Neuronal stem cell (in vitro differentiated cells): ENCODE data around the gene GPX7. TPM values are rescaled to one million over a fixed set of nuclear protein-coding genes. Genes with fewer than 3 reads are reported as not detected.

ENCODE experiments used
- DNase-seq: peaks from one replicate; pipeline ENCODE4 v3.0.0-alpha.2; 2013; ENCODE audit warnings: low spot score
- H2AFZ ChIP-seq: one replicate; pipeline ENCODE4 v1.6.1; 2013; ENCODE audit warnings: mild to moderate bottlenecking, low read length, inconsistent platforms
- H2AK5ac ChIP-seq: 2 replicates; pipeline ENCODE4 v1.6.1; 2013; ENCODE audit warnings: low read depth, mild to moderate bottlenecking, inconsistent platforms, low read length, moderate library complexity, mixed read lengths
- H2BK120ac ChIP-seq: 2 replicates; pipeline ENCODE4 v1.6.1; 2013; ENCODE audit warnings: low read depth, mild to moderate bottlenecking, inconsistent platforms, low read length, moderate library complexity, mixed read lengths
- H2BK12ac ChIP-seq: one replicate; pipeline ENCODE4 v1.6.1; 2013; ENCODE audit warnings: low read length, inconsistent platforms
- H2BK15ac ChIP-seq: 2 replicates; pipeline ENCODE4 v1.6.1; 2013; ENCODE audit warnings: mild to moderate bottlenecking, low read length, inconsistent platforms, mixed read lengths
- H2BK5ac ChIP-seq: one replicate; pipeline ENCODE4 v1.6.1; 2013; ENCODE audit warnings: inconsistent platforms, mild to moderate bottlenecking, low read length, moderate library complexity
- H3K14ac ChIP-seq: one replicate; pipeline ENCODE4 v1.6.1; 2013; ENCODE audit warnings: low read length, inconsistent platforms
- H3K18ac ChIP-seq: 2 replicates; pipeline ENCODE4 v1.6.1; 2013; ENCODE audit warnings: low read length, inconsistent platforms
- H3K23ac ChIP-seq: 2 replicates; pipeline ENCODE4 v1.6.1; 2013; ENCODE audit warnings: low read depth, mild to moderate bottlenecking, mixed read lengths, low read length, inconsistent platforms; ENCODE audit not compliant: poor library complexity
- H3K27ac ChIP-seq: replicated peaks from 3 replicates; pipeline ENCODE4 v1.5.1; 2013; ENCODE audit warnings: low read length, inconsistent platforms
- H3K27me3 ChIP-seq, 3 experiments: 2 replicates each; pipeline ENCODE4 v1.6.1; 2013; ENCODE audit warnings: low read length in 3 of 3, mild to moderate bottlenecking in 2 of 3, inconsistent platforms in 1 of 3, low read depth in 1 of 3, mixed read lengths in 1 of 3, moderate library complexity in 1 of 3; ENCODE audit not compliant: control insufficient read depth in 3 of 3, insufficient read depth in 3 of 3
- H3K36me3 ChIP-seq, 2 donors: replicated peaks in 1 of 2; 2 replicates each; pipeline ENCODE4 v1.6.1; 2013; ENCODE audit warnings: low read length in 2 of 2; ENCODE audit not compliant: control insufficient read depth in 2 of 2, insufficient read depth in 2 of 2
- H3K4ac ChIP-seq: 2 replicates; pipeline ENCODE4 v1.6.1; 2013; ENCODE audit warnings: inconsistent platforms, mild to moderate bottlenecking, low read length, moderate library complexity
- H3K4me1 ChIP-seq, 2 donors: 1 replicate in 1 of 2; 2 replicates in 1 of 2; pipeline ENCODE4 v1.6.1; 2013; ENCODE audit warnings: low read length in 2 of 2, low read depth in 1 of 2; ENCODE audit not compliant: control insufficient read depth in 2 of 2, insufficient read depth in 1 of 2
- H3K4me2 ChIP-seq: one replicate; pipeline ENCODE4 v1.6.1; 2013; ENCODE audit warnings: mild to moderate bottlenecking, low read length, inconsistent platforms; ENCODE audit not compliant: insufficient read depth, poor library complexity, severe bottlenecking
- H3K4me3 ChIP-seq, 2 donors: 2 replicates each; pipeline ENCODE4 v1.5.1; 2013; ENCODE audit warnings: low read length in 2 of 2, mild to moderate bottlenecking in 2 of 2, inconsistent platforms in 1 of 2, moderate library complexity in 1 of 2
- H3K79me1 ChIP-seq: one replicate; pipeline ENCODE4 v1.6.1; 2013; ENCODE audit warnings: low read depth, mild to moderate bottlenecking, inconsistent platforms, low read length, moderate library complexity
- H3K9ac ChIP-seq: one replicate; pipeline ENCODE4 v1.6.1; 2013; ENCODE audit warnings: mild to moderate bottlenecking, low read depth, low read length, inconsistent platforms; ENCODE audit not compliant: poor library complexity
- H3K9me3 ChIP-seq, 2 donors: replicated peaks in 1 of 2; 2 replicates each; pipeline versions ENCODE3 to v1.6.1; 2013; ENCODE audit warnings: low read length in 2 of 2, mild to moderate bottlenecking in 2 of 2, inconsistent platforms in 1 of 2, low read depth in 1 of 2, mixed read lengths in 1 of 2, moderate library complexity in 1 of 2; ENCODE audit not compliant: control insufficient read depth in 2 of 2, insufficient read depth in 1 of 2
- H4K8ac ChIP-seq: one replicate; pipeline ENCODE4 v1.6.1; 2013; ENCODE audit warnings: low read depth, mild to moderate bottlenecking, inconsistent platforms, low read length, moderate library complexity
- H4K91ac ChIP-seq: one replicate; pipeline ENCODE4 v1.6.1; 2013; ENCODE audit warnings: low read length, low read depth, mild to moderate bottlenecking, inconsistent platforms; ENCODE audit not compliant: poor library complexity
- WGBS, 2 donors: extraction: QIAGEN DNeasy Blood & Tissue Kit; methylation state at CpG; one replicate each; pipeline ENCODE4 v1.1.7; 2013; ENCODE audit warnings: missing lambda C conversion rate in 2 of 2, mixed read lengths in 1 of 2; ENCODE audit not compliant: insufficient read length in 2 of 2, insufficient replicate concordance in 1 of 2; ENCODE audit errors: extremely low coverage in 2 of 2; 5-methylcytosine and 5-hydroxymethylcytosine counted together
- polyA plus RNA-seq, 2 experiments: library from polyadenylated mRNA; stranded (reverse); fragments of 200-250 nt; gene quantifications; one replicate each; pipeline ENCODE4 v1.2.3, GENCODE V29; 2013

GPX7 gene
- 40.1 TPM for polyA plus RNA-seq (2013, experiment 1 of 2)
- polyA plus RNA-seq (2013, experiment 2 of 2): 39.9 TPM

DNA sequence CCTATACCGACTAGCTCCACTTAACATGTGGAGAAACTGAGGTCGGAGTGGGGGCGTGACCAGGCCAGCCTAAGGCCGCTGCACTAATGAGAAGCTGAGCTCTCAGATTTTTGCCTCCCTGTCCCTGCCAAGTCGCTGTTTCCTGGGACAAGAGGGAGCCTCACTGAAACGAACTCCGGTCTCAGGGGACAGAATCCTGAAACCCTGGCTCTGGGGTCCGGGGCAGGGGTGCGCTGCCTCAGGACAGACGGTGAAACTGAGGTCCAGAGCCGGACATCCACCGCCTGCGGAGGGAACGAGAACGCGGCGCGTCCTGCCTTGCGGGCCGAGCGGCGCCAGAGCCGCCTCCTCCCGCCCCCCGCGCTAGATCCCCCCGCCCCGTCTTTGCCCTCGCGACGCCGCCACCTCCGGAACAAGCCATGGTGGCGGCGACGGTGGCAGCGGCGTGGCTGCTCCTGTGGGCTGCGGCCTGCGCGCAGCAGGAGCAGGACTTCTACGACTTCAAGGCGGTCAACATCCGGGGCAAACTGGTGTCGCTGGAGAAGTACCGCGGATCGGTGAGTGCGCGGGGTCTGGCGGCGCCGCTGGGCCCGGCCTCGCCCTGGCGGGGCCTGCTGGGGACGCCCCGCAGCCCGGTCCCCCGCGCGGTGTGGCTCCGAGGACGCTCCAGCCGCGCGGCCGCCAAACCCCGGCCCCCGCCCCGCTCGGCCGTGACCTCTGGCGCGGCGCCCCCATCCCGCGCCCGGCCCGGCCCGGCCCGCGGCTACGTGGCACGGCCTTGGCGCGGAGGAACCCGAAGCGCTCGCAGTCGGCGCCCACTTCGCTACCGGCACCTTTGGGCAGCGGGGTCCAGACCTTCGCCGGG lies at the start of gene GPX7:
GPX7 (plus strand) TSS at position 381 of the 865 bp plus-strand sequence; CDS start at position 420, 39 bp downstream.
- Histone ChIP-seq H2BK12ac (no peak within 1 kb of the TSS), H3K4me1 (peaks cover 0 to 10% of the 10 kb centered on the region in 2 donors), H3K23ac (peak within 1 kb of the TSS; percentile 56), H3K9ac (peak within 1 kb of the TSS; percentile 89), H4K91ac (no peak within 1 kb of the TSS), H3K27ac (no peak within 1 kb of the TSS), H3K36me3 (peaks cover 0 to 2% of the 10 kb centered on the region in 2 donors), H2BK120ac (no peak within 1 kb of the TSS), H3K4me2 (peak within 1 kb of the TSS; percentile 73), H3K14ac (peak within 1 kb of the TSS; percentile 26), H2AFZ (no peak within 1 kb of the TSS), H3K4me3 (peak within 1 kb of the TSS in 1 of 2 donors; percentile 80), H3K27me3 (peaks cover 0 to 6% (median 0%) of the 10 kb centered on the region in 3 experiments), H3K9me3 (no peaks in the 10 kb centered on the region), H3K18ac (peak within 1 kb of the TSS; percentile 98), H2BK5ac (no peak within 1 kb of the TSS), H3K4ac (no peak within 1 kb of the TSS), H4K8ac (no peak within 1 kb of the TSS), H2AK5ac (peak within 1 kb of the TSS; percentile 41), H2BK15ac (peak within 1 kb of the TSS; percentile 33), H3K79me1 (no peaks in the 10 kb centered on the region)
- no peak for DNase-seq
- no CpG with 5 or more reads among the region's 97 CpGs for WGBS, 2 donors

DNA sequence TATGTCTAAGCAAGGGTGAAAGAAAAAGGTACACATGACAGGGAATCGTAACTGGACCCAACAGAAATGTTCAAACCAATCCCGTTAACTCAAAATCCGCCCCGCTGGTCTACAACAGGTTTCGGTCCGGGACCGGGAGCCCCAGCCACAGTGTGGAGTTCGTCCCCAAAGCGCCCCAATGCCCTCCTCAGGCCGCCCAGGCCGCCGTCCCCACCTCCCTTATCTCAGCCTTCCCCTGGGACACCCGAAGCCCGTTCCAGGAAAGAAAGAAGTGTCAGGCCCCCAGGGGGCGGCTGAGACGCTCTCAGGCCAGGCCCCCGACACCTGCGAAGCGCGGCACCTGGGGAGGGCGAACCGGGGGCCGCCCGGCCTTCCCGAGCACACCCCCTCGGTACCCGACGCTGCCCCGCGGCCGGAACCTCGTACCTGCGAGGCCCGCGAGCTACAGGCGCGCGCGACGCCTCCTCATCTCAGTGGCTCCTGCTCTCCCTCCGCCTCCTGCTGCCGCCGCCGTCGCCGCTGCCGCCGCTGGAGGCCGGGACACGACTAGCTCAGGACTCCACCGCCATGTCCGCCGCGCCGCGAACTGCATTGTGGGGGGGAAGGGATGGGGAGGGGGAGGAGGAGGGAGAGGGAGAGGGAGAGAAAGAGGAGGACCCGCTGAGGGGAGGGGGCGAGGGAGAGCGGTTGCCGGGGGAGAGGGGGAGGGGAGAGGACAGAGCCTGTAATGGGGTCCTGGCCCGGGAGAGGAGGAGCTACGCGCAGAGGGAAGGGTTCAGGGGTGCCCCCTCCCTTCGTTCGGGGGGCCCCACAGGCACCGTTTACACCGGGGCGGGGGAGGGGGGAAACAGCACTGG lies 49.4 kb upstream of the GPX7 start, which contains the start of gene TUT4:
TUT4 (minus strand) TSS at position 588 of the 857 bp plus-strand sequence. CDS start 26,812 bp downstream, outside the sequence.
- H4K91ac ChIP-seq: no peak within 1 kb of the TSS
- H2BK12ac ChIP-seq: no peak within 1 kb of the TSS
- H2BK5ac ChIP-seq: peak within 1 kb of the TSS; percentile 99
- H3K27me3 ChIP-seq: no peaks in the 10 kb centered on the region
- peak within 1 kb of the TSS; percentile 95 for H3K23ac ChIP-seq
- peak within 1 kb of the TSS; percentile 90 for H2AFZ ChIP-seq
- H3K36me3 ChIP-seq: no peaks in the 10 kb centered on the region
- H3K4me3 ChIP-seq: peak within 1 kb of the TSS; percentile 74 to 97
- H3K9me3 ChIP-seq: no peaks in the 10 kb centered on the region
- no CpG with 5 or more reads among the region's 68 CpGs for WGBS, 2 donors
- peak within 1 kb of the TSS; percentile 43 for H3K4ac ChIP-seq
- peaks cover 8 to 17% of the 10 kb centered on the region in 2 donors for H3K4me1 ChIP-seq
- DNase-seq: peak; percentile 95
- peaks cover 2% of the 10 kb centered on the region for H3K79me1 ChIP-seq
- H2BK120ac ChIP-seq: peak within 1 kb of the TSS; percentile 32
- peak within 1 kb of the TSS; percentile 78 for H3K14ac ChIP-seq
- no peak within 1 kb of the TSS for H4K8ac ChIP-seq
- peak within 1 kb of the TSS; percentile 95 for H3K27ac ChIP-seq
- H3K9ac ChIP-seq: peak within 1 kb of the TSS; percentile 100
- peak within 1 kb of the TSS; percentile 99 for H3K18ac ChIP-seq
- H3K4me2 ChIP-seq: peak within 1 kb of the TSS; percentile 60
- peak within 1 kb of the TSS; percentile 88 for H2AK5ac ChIP-seq
- peak within 1 kb of the TSS; percentile 80 for H2BK15ac ChIP-seq

DNA sequence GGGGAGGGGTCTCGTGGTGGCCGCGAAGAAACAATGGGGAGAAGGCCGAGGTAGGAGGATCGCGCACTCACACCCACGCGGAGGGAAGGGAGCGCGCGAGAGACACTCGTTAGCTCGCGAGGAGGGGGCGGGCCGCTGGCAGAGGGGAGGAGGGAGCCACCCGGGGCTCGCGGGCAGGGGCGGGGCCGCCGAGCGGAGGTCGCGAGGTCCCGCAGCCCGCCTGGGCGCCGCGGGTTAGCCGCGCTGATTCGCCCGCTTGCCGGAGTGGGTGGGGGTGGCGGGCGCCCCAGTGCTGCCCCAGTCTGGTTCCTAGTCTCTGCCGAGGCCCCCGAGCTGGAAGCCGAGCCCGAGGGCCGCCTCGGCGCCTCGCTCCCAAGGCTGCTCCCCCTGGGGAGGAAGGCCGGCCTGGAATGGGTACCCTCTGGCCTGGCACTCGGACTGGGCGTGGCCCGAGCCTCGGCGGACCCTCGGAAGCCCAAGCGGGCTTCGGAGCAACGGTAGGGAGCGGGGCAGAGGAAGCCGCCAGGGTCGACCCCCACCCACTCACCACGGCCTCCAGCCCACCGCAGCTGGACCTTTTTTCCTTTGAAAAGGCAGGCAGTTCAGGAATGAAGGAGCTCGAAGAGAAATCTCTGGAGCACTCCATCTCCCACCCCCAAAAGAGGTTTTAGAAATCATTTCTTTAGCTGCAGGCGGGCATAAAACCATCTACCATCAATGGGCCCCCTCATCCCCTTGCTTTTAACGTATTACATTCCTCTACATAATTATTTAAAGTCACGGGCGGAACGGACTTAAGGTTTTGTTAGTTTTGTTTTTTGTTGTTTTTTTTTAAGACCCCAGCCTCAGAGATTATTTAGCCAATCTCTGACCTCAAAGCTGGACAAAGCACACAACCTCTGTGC lies 48.6 kb upstream of the GPX7 start:
- H3K14ac ChIP-seq: peak overlapping the region; percentile 43
- H3K4ac ChIP-seq: no peak overlapping the region
- no peak overlapping the region for H4K8ac ChIP-seq
- no peaks in the 10 kb centered on the region for H3K9me3 ChIP-seq
- H2AK5ac ChIP-seq: peak overlapping the region; percentile 88
- H3K9ac ChIP-seq: peak overlapping the region; percentile 91
- peak overlapping the region; percentile 95 for H3K23ac ChIP-seq
- H3K4me3 ChIP-seq: peak overlapping the region; percentile 74 to 91
- DNase-seq: peak; percentile 89
- H3K27me3 ChIP-seq: no peaks in the 10 kb centered on the region
- H3K18ac ChIP-seq: peak overlapping the region; percentile 98
- peak overlapping the region; percentile 99 for H2BK5ac ChIP-seq
- H2BK15ac ChIP-seq: peak overlapping the region; percentile 80
- H3K4me1 ChIP-seq: peaks cover 8 to 17% of the 10 kb centered on the region in 2 donors
- peak overlapping the region; percentile 60 for H3K4me2 ChIP-seq
- H3K36me3 ChIP-seq: no peaks in the 10 kb centered on the region
- peak overlapping the region; percentile 95 for H3K27ac ChIP-seq
- no CpG with 5 or more reads among the region's 66 CpGs for WGBS, 2 donors
- no peak overlapping the region for H2BK12ac ChIP-seq
- H2AFZ ChIP-seq: peak overlapping the region; percentile 90
- no peak overlapping the region for H4K91ac ChIP-seq
- H2BK120ac ChIP-seq: peak overlapping the region; percentile 16
- peaks cover 2% of the 10 kb centered on the region for H3K79me1 ChIP-seq
